ENCODE data around the gene MDN1. TPM values are rescaled to one million over a fixed set of nuclear protein-coding genes. Genes with fewer than 3 reads are reported as not detected.

Gene MDN1, protein sequence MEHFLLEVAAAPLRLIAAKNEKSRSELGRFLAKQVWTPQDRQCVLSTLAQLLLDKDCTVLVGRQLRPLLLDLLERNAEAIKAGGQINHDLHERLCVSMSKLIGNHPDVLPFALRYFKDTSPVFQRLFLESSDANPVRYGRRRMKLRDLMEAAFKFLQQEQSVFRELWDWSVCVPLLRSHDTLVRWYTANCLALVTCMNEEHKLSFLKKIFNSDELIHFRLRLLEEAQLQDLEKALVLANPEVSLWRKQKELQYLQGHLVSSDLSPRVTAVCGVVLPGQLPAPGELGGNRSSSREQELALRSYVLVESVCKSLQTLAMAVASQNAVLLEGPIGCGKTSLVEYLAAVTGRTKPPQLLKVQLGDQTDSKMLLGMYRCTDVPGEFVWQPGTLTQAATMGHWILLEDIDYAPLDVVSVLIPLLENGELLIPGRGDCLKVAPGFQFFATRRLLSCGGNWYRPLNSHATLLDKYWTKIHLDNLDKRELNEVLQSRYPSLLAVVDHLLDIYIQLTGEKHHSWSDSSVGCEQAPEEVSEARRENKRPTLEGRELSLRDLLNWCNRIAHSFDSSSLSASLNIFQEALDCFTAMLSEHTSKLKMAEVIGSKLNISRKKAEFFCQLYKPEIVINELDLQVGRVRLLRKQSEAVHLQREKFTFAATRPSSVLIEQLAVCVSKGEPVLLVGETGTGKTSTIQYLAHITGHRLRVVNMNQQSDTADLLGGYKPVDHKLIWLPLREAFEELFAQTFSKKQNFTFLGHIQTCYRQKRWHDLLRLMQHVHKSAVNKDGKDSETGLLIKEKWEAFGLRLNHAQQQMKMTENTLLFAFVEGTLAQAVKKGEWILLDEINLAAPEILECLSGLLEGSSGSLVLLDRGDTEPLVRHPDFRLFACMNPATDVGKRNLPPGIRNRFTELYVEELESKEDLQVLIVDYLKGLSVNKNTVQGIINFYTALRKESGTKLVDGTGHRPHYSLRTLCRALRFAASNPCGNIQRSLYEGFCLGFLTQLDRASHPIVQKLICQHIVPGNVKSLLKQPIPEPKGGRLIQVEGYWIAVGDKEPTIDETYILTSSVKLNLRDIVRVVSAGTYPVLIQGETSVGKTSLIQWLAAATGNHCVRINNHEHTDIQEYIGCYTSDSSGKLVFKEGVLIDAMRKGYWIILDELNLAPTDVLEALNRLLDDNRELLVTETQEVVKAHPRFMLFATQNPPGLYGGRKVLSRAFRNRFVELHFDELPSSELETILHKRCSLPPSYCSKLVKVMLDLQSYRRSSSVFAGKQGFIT (N-terminal part only)
- total RNA-seq: 10 to 100 TPM; 69.0 TPM

- ChIA-PET CTCF (interaction anchor here (0.7 to 2.7 kb wide), 7 partner anchors 10 to 660 kb away, joined by 3 to 20 read pairs (median 5); partner anchors contain the start of gene CASP8AP2), POLR2A (interaction anchor here (0.7 to 2.6 kb wide), 16 partner anchors 8 to 751 kb away, joined by 3 to 64 read pairs (median 4); partner anchors contain the start of genes CASP8AP2 and LYRM2)
- Mint-ChIP-seq H3K27me3 (no peaks in the 10 kb centered on the region), H3K36me3 (ENCODE audit: low read depth) (peaks cover 22% of the 10 kb centered on the region), H3K27ac (peak within 1 kb of the TSS; percentile 96), H3K9me3 (no peaks in the 10 kb centered on the region), H3K4me3 (peak within 1 kb of the TSS; percentile 86), H3K4me1 (ENCODE audit: low read depth) (peaks cover 29% of the 10 kb centered on the region)
- peak; percentile 93 for ATAC-seq
- DNase-seq: peak; percentile 92
- TF ChIP-seq CTCF (IDR thresholded peaks at IDR 0.05): no peak
- intact Hi-C loops (cut with micrococcal nuclease): no loop called here
Observed at GRCh38 chr6:89819336-89820130, at the start of gene MDN1. TSS of gene MDN1 (minus strand) at chr6:89819794. CDS start at chr6:89819607, 187 bp downstream.

- Mint-ChIP-seq H3K27ac (no peak overlapping the region), H3K27me3 (no peaks in the 10 kb centered on the region), H3K4me3 (no peak overlapping the region), H3K4me1 (ENCODE audit: low read depth) (peaks cover 9% of the 10 kb centered on the region), H3K9me3 (no peaks in the 10 kb centered on the region), H3K36me3 (ENCODE audit: low read depth) (peaks cover 74% of the 10 kb centered on the region)
- intact Hi-C loops (cut with micrococcal nuclease): no loop called here
- no peak for TF ChIP-seq CTCF (IDR thresholded peaks at IDR 0.05)
- CTCF ChIA-PET: no interaction called here
- POLR2A ChIA-PET: interaction anchor here (0.6 kb wide), 1 partner anchor 35 kb away, joined by 3 read pairs; no protein-coding TSS in a partner anchor
- ATAC-seq (no peak), DNase-seq (no peak)
Observed at GRCh38 chr6:89866024-89866678, 46.6 kb upstream of the MDN1 start.

GRCh38 chr6:89862698-89863097 lies 43.1 kb upstream of the MDN1 start:
- TF ChIP-seq CTCF (IDR thresholded peaks at IDR 0.05): no peak
- Mint-ChIP-seq H3K36me3 (ENCODE audit: low read depth) (peaks cover 69% of the 10 kb centered on the region), H3K4me1 (ENCODE audit: low read depth) (peaks cover 9% of the 10 kb centered on the region), H3K4me3 (no peak overlapping the region), H3K9me3 (no peaks in the 10 kb centered on the region), H3K27me3 (no peaks in the 10 kb centered on the region), H3K27ac (peak overlapping the region; percentile 3)
- ATAC-seq: no peak
- no peak for DNase-seq
- ChIA-PET CTCF (no interaction called here), POLR2A (no interaction called here)
- intact Hi-C loops (cut with micrococcal nuclease): no loop called here

DNA sequence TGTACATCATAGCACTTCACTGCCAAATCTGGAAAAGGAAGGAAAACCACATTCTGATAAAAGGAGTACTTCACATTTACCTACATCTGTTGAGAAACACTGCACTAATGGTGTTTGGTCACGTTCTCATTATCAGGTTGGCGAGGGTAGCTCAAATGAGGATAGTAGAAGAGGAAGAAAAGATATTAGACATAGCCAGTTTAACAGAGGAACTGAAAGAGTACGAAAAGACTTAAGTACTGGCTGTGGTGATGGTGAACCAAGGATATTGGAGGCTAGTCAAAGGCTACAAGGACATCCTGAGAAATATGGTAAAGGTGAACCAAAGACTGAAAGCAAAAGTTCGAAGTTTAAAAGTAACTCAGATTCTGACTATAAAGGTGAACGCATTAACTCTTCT lies 42.7 kb upstream of the MDN1 start:
- Mint-ChIP-seq H3K4me1 (ENCODE audit: low read depth) (peaks cover 9% of the 10 kb centered on the region), H3K27me3 (no peaks in the 10 kb centered on the region), H3K4me3 (no peak overlapping the region), H3K27ac (peak overlapping the region; percentile 3), H3K9me3 (no peaks in the 10 kb centered on the region), H3K36me3 (ENCODE audit: low read depth) (peaks cover 65% of the 10 kb centered on the region)
- ChIA-PET POLR2A (no interaction called here), CTCF (interaction anchor here (0.9 to 1.3 kb wide), 2 partner anchors 10 to 135 kb away, joined by 3 read pairs; no protein-coding TSS in a partner anchor)
- intact Hi-C loops (cut with micrococcal nuclease): no loop called here
- TF ChIP-seq CTCF (IDR thresholded peaks at IDR 0.05): no peak
- no peak for ATAC-seq
- DNase-seq: no peak

Data from activated CD8-positive, alpha-beta T cell treated with anti-CD3 and anti-CD28 coated beads for 36 hours (primary cell).